ENCODE data around the gene MAML2.

MAML2 gene

DNA sequence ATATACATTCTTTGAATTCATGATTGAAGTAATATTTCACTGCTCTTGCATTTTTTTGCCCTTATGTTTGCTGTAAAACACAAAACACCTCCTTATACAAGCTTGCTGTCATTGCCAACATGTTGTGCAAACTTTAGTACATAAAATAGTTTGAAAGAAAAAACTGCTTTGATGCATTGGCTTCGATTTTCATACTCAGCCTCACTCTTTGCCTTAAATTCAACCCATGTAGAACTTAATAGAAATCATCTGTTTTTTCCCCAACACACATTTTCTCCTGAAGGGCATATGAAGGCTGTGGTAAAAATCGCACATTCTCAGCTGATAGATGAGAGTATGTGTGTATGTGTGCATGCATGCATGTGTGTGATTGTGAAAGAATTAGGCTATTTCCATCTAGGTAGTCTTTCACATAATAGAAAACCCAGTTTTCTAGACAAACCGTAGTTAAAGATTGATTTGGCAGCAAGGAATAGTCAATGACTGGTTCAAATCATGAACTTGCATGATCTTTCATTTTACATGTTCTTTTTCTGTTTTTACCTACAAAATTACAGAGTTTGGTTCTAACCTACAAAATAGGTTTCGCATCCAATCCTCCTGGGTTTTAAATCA lies 346.3 kb downstream of the MAML2 start:
- no peak for DNase-seq

DNA sequence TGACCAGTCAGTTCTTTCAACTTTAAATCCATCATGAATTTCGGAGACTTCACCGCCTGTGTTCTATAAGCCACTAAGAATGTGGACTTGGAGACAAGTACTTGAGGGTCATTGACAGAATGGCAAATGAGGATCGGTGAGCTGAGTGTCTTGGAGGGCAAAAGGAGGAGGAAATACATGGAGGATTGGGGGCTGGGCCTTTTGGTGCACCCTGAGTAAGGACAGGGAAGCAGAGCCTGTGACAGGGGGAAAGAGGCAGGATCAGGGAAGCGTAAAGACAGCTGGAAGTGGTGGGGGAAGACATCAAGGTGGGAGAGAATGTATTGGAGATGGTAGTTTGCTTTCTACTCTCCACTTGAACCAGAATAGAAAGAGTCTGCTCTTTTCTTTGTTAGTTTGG lies 348.7 kb downstream of the MAML2 start:
- DNase-seq: no peak

DNA sequence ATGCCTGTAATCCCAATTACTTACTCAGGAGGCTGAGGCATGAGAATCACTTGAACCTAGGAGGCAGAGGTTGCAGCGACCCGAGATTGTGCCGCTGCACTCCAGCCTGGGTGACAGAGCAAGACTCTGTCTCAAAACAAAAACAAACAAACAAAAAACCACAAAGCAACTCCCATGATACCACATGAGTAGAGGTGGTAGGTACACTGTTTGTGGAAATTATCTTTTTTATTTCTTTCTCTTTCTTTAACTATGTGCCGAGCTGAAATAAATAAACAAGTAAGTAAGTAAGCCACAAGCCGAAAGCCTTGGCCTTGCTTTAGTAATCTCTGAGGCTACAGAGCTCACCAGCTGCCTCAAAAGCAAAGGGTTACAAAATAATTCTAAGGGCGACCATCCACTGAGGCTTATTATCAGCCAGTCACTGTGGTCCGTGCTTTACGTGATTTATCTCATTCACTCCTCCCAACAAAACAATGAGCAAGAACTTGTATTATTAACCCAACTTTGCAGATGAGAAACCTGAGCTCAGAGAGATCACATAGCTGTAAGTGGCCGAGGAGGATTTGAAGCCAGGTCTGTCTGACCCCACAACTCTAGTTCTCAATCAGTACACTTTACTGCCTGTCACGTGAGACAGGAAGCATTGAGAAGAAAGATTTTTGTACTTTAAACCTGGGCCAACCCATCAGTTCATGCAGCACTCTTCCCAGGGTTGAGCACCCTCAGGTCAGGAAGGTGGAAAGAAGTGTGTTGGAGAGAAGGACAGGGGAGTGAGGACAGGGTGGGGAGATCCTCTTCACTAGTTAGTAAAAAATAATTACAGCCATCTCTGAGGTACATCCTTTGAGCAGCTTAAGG lies 349.3 kb downstream of the MAML2 start:
- no peak for DNase-seq

DNA sequence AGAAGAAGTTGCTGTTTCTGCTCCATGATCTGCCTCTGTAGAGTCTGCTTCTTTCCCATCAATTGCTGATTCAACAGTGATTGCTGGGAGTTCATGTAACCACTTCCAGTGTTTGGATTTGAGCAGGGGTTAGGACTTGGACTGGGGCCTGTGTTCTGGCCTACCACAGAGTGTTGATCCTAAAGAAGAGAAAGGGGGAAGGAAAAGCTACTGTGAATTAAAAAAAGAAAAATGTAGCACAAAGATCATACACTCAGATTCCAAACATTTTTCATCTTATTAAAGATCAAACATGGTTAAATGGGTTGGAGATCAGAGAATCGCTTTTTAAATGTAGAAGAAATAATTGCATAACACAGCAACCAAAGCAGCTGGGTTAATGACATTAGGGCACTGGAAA lies 351.4 kb downstream of the MAML2 start:
- DNase-seq: no peak

DNA sequence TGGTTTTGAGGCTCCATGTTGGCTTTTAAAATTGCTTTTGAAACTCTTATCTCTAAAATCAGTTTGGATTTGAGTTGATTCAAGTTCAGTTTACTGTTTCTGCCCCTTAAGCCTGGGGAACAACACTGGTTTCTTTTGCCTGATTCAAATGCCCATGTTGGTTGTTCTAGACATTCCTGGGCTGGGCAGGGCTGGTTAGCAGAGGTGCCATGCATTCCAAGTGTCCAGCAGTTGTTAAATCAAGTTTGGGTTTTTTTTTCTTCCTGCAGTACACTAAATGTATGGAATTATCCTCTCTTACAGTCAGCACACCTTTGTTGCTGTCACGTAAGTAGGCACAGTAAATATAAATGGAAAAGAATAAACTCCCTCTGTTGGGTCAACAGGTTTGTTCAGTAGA lies 351.9 kb downstream of the MAML2 start:
- DNase-seq: no peak

DNA sequence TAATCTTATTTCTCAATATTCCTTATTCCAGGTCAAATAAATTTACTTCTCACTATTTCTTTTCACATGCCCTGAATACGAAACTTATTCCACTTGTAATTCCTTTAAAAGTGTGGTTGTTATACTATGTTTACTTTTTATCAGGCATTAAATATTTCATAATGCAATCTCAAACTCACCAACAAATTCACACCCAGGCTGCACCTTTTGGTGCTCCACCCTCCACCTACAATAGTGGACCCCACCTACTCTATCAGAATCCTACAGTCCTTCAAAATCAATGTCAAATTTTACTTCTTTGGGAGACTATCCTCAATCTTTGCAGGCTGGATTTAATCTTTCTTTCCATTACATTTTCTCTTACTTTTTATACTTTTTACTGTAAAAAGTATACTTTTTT lies 353.2 kb downstream of the MAML2 start:
- no peak for DNase-seq

DNA sequence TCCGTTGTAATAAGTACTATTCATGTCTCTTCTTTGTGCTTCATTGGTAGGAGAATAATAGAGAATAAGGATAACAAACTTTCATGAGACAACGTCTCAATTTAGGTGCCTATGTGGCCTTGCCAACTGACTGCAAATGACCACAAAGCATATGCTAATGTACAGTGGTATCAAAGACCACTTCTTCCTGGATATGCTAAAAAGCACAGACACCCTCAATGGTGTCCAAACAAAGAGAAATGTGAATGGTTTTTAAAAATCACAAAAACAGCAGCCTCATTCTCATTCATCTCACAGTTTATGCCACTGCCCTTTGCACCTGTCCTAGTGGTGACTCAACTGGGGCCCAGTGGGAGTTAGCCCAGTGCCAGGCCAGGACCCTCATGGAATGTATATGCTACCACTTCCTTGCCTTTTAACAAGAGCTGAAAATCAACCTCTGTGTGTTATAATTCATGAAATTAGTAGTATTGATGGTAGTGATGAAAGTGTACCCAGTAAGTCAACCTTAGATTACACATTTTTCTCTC lies 353.9 kb downstream of the MAML2 start:
- DNase-seq: no peak

DNA sequence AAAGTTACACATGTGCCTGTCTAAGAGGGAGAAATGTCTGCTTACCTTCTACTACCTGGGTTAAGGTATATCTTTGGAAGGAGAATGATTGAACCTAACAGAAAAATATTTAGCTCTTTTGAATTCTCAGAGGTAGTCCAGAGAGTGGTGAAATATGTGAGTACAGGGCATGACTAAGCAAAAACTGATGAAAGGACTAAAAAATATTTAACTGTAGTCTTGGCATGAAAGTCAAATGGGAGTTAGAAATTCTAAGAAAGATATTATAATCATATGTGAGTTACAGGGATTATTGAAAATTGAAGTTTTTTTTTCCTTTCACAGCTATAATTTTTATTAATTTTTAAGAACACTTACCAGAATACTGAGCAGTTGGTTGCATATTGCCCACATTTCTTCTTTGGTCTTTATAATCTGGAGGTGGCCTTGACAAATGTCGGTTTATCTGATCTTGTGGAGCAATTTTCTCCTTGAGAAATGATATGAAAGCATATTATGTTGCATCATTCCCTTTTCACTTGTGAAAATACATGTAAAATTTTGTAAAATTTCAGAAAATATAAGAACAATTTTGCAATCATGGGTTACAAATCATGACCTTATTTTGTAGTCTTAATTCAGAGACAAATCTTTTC lies 357.7 kb downstream of the MAML2 start:
- DNase-seq: no peak

DNA sequence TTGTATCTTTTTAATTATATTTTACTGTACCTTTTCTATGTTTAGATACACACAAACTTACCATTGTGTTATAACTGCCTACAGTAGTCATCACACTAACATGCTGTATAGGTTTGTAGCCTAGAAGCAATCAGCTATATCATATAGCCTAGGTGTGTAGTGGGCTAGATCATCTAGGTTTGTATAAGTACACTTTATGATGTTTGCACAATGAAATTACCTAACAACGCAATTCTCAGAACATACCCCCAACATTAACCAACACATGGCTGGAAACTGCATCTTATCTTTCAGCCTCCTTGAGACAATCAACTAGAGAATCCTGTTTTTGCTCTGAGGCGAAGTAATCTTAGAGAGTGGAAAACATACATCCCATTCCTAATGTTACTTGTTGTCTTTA lies 358.9 kb downstream of the MAML2 start:
- DNase-seq: no peak

DNA sequence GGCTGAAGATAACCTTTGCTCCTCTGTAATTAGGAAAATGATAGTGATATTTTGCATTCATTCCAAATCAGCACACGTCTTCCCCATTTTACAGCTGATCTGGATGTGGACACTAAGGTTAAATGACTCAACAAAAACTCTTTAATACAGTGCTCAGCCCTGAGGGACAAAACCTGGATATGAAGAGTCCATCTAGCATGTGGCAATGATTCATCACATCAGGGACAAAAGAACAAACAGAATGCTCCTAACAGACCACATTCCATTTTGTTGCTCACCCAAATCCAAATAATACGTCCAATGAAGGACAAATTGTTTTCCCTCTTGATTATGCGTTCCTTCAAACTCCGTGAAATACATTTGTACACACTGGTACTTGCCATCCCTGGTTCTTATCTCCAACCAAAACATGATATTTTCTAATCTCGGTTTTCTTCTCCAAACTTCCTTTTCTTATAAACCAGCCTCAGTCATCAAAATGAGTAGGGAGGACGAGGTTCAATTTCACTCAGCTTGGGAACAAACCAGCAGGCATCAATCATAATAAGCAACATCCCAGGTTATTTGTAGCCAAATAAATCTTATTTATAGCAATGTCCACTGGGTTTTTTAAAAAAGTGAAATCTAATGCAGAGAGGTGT lies 365.3 kb downstream of the MAML2 start:
- DNase-seq: no peak

DNA sequence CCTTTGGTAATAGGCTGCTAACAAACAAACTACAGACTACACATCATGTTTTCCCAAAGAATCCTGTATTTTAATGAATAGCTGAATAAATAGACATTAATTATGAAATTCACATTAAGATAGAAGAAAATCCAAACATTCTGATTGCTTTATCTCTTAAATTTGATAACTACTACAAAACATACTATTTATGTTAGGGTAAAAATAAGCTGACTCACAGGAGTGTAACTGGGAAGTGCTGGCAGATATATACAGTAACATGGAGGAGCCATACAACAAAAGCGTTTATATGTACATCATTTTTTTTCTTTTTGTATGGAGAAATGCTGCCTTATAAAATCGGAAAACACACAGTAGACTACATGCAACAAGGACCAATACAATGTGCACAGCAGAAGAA lies 366.4 kb downstream of the MAML2 start:
- no peak for DNase-seq

DNA sequence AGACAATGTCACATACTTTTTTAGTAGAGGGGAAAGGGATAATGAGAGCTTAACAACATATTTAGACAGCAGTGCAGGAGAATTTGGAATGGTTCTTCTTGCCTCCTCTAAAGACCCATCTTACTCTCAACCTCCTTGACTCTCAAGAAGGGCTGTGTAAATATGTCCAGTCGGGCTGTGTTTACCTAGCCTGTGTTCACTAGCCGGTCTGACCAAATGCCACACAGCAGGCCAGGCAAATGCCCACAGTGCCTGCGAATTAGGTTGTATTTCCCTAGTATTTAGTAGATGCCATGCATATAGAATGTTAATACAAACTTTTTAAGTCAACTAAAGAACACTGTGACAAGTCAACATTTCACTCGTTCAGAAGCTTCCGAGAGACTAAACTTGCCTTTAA lies 367.7 kb downstream of the MAML2 start:
- DNase-seq: no peak

DNA sequence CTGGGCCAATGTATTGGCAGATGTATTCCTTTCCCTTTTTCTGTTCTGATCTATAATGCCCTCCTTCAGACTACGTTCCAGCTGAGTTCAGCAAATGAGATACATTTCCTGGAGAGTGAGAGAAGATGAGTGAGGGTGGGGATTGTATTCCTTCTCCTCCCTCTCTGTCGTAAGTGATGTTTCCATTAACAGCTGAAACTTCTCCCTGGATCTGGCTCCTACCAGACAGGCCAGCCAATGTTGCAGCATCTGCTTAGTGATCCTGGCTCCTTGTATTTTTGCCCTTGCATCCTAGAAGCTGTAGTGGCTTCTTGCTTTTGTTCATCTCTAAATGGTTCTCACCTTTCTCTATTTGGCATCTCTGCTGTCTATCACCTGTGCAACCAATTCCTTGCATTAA lies 370.9 kb downstream of the MAML2 start:
- no peak for DNase-seq

DNA sequence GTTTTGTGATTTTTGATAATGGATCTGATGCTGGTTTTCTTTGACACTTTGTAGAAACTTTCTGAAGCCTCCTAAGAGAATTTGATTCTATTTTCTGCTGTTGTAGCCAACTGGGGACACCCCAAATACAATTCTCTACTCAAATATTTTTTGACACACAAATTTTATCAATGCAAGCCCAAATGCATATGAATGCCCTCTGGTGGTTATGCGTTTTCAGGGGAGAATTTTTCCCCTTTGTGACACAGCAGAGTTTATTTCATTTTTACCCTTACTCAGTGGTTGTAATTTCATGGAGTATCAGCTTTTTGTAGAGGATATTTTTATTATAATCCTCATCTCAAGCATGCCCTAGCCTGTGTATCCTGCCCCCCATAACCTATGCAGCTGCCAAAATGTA lies 374.4 kb downstream of the MAML2 start:
- no peak for DNase-seq

DNA sequence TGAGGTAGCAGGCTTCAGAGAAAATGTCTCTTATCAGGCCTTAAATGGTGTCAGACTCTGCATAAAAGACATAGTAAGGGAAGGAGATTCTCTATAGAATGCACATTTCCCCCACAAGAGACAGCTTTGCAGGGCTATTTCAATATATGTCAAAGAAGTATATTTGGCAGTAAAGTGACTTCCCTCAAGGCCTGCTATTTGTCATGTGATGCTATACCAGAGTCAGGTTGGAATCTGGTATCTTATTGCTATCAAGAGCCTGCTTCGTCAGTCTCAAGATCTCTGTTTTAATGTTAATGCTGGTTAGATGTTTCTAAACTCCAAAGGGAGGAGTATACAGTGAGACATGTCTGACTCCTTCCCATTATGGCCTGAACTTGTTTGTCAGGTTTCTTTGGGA lies 378.7 kb downstream of the MAML2 start:
- DNase-seq: no peak

DNA sequence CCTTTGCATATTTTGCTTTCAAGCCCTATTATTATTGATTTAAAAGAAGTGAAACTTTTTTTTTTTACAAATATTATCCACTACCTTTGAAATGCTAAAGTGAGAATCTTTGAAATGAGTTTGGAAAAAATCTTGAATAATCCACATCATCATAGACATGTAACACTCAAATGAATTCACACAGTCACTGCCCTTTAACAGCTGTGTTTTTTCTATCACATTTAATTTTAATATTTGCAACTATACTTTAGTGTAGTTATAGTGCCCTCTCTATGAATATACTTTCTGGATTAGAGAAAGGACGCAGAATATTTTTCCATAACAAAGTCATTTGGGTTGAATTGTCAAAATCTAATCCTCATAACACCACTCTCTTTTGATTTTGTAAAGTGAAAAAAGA lies 381.2 kb downstream of the MAML2 start:
- no peak for DNase-seq

DNA sequence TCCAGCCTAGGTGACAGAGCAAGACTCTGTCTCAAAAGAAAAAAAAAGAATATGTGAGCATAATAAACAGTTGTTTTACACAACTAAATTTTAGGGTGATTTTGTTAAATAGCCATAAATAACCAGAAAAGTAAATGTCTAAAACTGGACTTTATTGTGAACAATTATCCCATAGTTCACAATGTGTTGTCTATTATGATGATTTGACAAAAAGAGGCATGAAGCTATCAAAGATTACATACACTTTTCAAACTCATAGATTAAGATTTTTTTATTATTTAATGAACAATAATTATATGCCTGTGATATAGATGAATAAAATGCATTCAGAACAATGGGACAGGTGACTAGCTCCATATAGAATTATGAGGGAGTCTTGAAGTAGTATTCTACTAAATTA lies 392.1 kb downstream of the MAML2 start:
- DNase-seq: no peak

DNA sequence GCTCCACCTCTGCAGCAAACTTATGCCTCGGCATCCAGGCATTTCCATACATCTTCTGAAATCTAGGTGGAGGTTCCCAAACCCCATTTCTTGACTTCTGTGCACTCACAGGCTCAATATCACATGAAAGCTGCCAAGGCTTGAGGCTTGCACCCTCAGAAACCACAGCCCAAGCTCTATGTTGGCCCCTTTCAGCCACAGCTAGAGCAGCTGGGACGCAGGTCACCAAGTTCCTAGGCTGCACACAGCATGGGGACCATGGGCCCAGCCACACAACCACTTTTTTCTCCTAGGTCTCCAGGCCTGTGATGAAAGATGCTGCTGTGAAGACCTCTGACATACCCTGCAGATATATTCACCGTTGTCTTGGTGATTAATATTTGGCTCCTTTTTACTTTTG lies 394.4 kb downstream of the MAML2 start:
- DNase-seq: no peak

DNA sequence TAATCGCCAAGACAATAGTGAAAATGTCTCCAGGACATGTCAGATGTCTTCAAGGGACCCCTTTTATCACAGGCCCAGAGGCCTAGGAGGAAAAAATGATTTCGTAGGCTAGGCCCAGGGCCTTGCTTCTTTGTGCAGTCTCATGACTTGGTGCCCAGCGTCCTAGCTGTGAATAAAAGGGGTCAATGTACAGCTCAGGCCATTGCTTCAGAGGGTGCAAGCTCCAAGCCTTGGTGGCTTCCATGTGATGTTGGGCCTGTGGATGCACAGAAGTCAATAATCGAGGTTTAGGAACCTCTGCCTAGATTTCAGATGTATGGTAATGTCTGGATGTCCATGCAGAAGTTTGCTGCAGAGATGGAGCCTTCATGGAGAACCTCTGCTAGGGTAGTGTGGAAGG lies 398.4 kb downstream of the MAML2 start:
- no peak for DNase-seq

DNA sequence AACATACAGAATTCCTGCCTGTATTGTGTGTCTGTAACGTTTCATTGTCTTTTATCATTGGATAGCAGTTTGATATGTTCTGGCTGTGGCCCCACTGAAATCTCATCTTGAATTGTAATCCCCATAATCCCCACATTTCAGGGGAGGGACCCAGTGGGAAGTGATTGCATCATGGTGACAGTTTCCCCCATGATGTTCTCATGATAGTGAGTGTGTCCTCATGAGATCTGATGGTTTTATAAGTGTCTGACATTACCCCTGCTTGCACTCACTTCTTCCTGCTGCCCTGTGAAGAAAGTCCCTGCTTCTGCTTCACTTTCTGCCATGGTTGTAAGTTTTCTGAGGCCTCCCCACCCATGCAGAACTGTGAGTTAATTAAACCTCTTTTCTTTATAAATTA lies 399.4 kb downstream of the MAML2 start:
- DNase-seq: no peak

DNA sequence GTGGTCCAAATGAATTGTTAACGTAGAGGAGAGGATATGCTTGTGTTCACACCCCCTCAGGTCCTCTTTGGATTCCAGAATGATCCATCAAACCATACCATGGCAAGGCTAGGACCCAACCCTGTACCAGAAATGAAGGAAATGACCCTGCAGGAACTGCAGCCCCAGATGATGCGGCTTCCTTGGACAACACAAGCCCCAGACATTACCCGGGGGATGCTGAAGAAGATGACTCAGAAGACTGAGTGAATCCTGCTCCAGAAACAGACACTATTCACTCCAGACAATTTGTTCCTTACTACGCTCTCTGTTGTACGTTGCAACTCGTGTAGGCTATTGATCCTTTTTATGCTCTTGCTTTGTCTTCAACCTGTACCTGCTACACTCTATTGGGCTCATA lies 403.9 kb downstream of the MAML2 start:
- no peak for DNase-seq

DNA sequence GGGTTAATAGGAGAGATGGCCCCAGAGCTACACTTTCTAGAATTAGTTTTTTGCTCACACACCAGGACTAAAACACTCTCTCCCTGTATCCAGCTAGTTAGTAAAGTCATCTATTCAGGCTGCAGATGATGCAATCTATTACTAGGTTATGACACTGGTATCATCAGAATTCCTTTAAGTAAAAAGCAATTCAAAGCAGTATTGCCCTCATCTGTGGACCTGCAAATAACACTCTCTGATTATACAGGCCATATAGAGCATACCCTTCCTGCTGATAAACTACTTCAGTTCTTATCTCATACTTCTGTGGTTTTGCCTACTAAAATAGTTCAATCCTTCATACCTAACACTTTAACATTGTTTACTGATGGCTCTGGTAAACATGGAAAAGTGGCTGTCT lies 405.6 kb downstream of the MAML2 start:
- no peak for DNase-seq

DNA sequence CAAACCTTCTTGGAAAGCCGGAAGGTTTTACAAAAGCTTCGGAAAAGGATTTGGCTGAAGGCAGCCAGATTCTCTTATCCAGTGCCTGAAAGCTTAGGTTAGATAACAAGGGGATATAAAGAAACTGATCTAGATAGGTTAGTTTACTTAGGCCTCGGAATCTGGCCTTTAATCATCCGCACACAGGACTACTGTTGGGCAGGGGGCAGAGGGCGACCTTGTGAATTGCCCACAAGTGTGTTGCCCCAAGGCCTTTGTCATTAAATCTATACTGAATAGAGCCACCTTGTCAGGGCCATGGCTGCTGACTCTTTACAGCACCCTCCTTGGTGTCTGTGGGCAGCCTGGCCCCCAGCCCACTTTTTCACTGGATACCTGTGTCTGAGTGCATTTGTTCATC lies 409.4 kb downstream of the MAML2 start:
- DNase-seq: no peak

DNA sequence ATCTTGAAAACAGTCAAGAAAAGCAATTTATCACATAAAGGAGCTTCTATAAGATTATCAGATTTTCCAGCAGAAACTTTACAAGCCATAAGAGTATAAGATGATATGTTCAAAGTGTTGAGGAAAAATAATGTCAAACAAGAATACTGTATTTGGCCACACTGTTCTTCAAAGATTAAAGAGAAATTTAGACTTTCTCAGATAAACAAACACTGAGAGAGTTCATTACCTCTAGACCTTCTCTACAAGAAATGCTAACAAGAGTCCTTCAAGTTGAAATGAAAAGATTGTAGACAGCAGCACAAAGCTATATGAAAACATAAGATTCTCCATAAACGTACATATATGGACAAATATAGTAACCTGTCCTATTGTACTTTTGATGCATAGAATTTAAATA lies 411.1 kb downstream of the MAML2 start:
- DNase-seq: no peak
